Measurements from ENCODE around the gene RIPPLY1. TPM values are rescaled to one million over a fixed set of nuclear protein-coding genes. Genes with fewer than 3 reads are reported as not detected.

The RIPPLY1 gene
- total RNA-seq, 4 donors from 2014 or later: not detected

DNA sequence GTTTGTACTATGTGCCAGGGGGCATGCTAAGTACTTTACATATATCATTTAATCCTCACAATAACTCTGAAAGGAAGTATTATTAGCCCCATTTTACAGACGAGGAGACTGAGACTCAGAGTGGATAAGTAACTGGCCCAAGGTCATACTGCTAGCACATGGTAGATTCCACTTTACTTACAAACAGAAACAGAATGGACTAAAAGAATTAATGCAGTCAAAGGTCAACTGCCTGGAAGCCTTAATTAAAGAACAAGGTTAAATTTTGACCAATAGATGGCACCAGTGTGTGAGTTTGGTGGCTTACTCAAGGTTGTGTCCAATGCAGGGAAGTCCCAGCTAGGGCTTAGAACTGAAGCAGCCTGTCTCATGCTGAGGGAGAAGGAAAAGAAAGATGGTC, 4.7 kb downstream of the RIPPLY1 start:
- no peak overlapping the region for H3K4me3 ChIP-seq
- DNase-seq (no peak), ATAC-seq (peak; percentile 61 to 76)
- in situ Hi-C loops (cut with MboI; ENCODE audit: low sequenced_read_pairs in 4 of 4): loop anchor here in 1 of 4 donors (10.0 kb wide), 1 partner anchor 56 kb away; no protein-coding TSS in a partner anchor
- no peak overlapping the region for H3K27ac ChIP-seq
- H3K9me3 ChIP-seq: no peaks in the 10 kb centered on the region
- peak in 2 of 5 experiments; percentile 24 to 31 for TF ChIP-seq CTCF (IDR thresholded peaks at IDR 0.05 in 4 of 5, conservative IDR thresholded peaks at IDR 0.05 in 1 of 5)
- no peak for TF ChIP-seq POLR2A (IDR thresholded peaks at IDR 0.05)
- H3K27me3 ChIP-seq: no peaks in the 10 kb centered on the region
- intact Hi-C loops (cut with DNase I; ENCODE audit: low total_unique reads): loop anchor here (1.0 to 5.0 kb wide), 2 partner anchors 34 to 55 kb away; no protein-coding TSS in a partner anchor
- H3K36me3 ChIP-seq: no peaks in the 10 kb centered on the region
- peaks cover 0 to 8% of the 10 kb centered on the region in 2 donors for H3K4me1 ChIP-seq

DNA sequence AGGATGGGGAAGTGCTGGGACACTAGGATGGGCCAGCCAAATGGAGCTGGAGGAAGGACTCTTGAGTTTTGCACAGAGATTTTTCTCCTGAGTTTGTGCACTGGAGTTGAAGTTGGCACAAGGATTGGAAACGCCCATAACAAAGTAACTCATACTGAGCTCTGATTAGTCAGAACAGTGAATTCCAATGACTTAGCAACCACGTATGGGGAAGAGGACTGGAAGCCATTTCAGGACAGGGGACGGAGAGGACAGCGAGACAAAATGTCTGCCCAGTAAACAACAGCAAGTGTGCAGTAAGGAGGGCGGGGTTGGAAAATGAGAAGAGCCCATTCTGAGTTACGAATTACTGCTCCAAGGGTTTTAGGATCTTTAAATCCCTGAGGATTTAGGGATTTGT, 5.9 kb downstream of the RIPPLY1 start:
- no peak for DNase-seq
- in situ Hi-C loops (cut with MboI; ENCODE audit: low sequenced_read_pairs in 4 of 4): loop anchor here in 1 of 4 donors (10.0 kb wide), 1 partner anchor 58 kb away; no protein-coding TSS in a partner anchor
- Histone ChIP-seq H3K27ac (no peak overlapping the region), H3K4me3 (no peak overlapping the region), H3K4me1 (no peaks in the 10 kb centered on the region), H3K36me3 (no peaks in the 10 kb centered on the region), H3K27me3 (no peaks in the 10 kb centered on the region), H3K9me3 (no peaks in the 10 kb centered on the region)
- no peak for TF ChIP-seq CTCF (IDR thresholded peaks at IDR 0.05 in 4 of 5, conservative IDR thresholded peaks at IDR 0.05 in 1 of 5)
- no peak for TF ChIP-seq POLR2A (IDR thresholded peaks at IDR 0.05)
- no peak for ATAC-seq
- intact Hi-C loops (cut with DNase I; ENCODE audit: low total_unique reads): loop anchor here (5.0 kb wide), 1 partner anchor 35 kb away; no protein-coding TSS in a partner anchor

DNA sequence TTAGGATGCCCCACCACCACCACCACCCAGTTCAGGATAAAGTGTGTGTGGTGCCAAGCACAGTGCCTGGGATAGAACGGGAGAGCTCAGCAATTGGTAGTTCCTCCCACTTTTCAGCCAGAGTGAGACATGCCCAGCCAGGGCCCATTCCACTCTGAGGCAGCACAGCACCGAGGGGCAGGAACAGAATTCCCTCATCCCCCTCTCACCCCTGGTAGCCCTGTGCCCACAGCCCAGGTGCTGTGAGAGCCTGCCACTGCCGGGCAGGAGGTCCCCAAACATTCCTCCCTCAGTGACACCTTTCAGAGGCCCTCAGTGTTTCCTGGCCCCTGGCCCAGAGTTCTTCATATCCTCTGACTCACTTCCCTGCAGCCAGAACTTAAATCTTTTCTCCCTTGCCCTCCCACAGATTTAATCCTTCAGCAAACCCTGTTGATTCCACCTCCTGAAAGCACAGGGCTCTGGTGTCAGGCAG, 8.1 kb downstream of the RIPPLY1 start:
- no peak overlapping the region for H3K4me3 ChIP-seq
- TF ChIP-seq CTCF (IDR thresholded peaks at IDR 0.05 in 4 of 5, conservative IDR thresholded peaks at IDR 0.05 in 1 of 5): no peak
- no peak for TF ChIP-seq POLR2A (IDR thresholded peaks at IDR 0.05)
- no peaks in the 10 kb centered on the region for H3K9me3 ChIP-seq
- no peaks in the 10 kb centered on the region for H3K36me3 ChIP-seq
- H3K4me1 ChIP-seq: no peaks in the 10 kb centered on the region
- peaks cover 0 to 7% (median 0%) of the 10 kb centered on the region in 3 donors for H3K27me3 ChIP-seq
- no peak overlapping the region for H3K27ac ChIP-seq
- in situ Hi-C loops (cut with MboI; ENCODE audit: low sequenced_read_pairs in 4 of 4): loop anchor here in 1 of 4 donors (10.0 kb wide), 1 partner anchor 60 kb away; no protein-coding TSS in a partner anchor
- DNase-seq: no peak
- ATAC-seq: peak in 1 of 2 donors; percentile 45
- intact Hi-C loops (cut with DNase I; ENCODE audit: low total_unique reads): loop anchor here (5.0 kb wide), 1 partner anchor 37 kb away; no protein-coding TSS in a partner anchor

DNA sequence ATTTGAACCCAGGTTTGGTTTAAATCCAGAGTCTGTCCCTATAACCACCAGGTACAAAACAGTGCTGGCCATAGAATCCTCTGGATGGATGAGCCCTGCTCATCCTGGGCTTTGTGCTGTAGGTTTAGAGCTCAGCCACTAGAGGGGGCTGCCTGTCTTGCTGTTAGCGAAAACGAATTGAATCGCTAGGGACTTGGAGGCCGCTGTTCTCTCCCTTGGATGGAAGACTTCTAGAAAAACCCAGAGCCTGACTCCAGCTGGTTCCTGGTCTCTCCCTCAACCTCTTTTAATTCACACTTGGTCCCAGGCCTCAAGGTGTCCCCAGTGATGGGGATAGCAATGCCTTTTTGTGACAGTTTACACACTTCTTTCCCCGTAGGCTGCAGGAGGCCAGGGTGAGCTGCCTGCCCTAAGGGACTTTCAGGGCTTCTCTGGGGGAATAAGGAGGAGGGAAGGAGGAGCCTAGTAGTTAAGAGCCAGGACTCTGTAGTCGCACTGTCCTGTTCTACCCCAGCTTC, 8.7 kb downstream of the RIPPLY1 start:
- Histone ChIP-seq H3K4me3 (no peak overlapping the region), H3K27ac (no peak overlapping the region), H3K4me1 (no peaks in the 10 kb centered on the region), H3K9me3 (no peaks in the 10 kb centered on the region), H3K36me3 (no peaks in the 10 kb centered on the region), H3K27me3 (peaks cover 0 to 7% (median 0%) of the 10 kb centered on the region in 3 donors)
- TF ChIP-seq CTCF (IDR thresholded peaks at IDR 0.05 in 4 of 5, conservative IDR thresholded peaks at IDR 0.05 in 1 of 5) (peak; percentile 36 to 82 (median 70)), POLR2A (IDR thresholded peaks at IDR 0.05) (no peak)
- in situ Hi-C loops (cut with MboI; ENCODE audit: low sequenced_read_pairs in 4 of 4) (loop anchor here in 1 of 4 donors (10.0 kb wide), 1 partner anchor 60 kb away; no protein-coding TSS in a partner anchor), intact Hi-C loops (cut with DNase I; ENCODE audit: low total_unique reads) (no loop called here)
- DNase-seq (peak in 1 of 2 donors; percentile 26), ATAC-seq (peak; percentile 84)

Measured in gastrocnemius medialis (tissue), 4 donors.